ENCODE results near the gene ZNF282. TPM values are rescaled to one million over a fixed set of nuclear protein-coding genes. Genes with fewer than 3 reads are reported as not detected.
A peak's percentile ranks its signal among the peaks of the same experiment; 100 is the strongest.

The ZNF282 gene
- total and polyA plus RNA-seq, 2 experiments from 2014 or later = 6.9 to 34.2 TPM

- Histone ChIP-seq H3K36me3 (no peaks in the 10 kb centered on the region), H3K9me3 (ENCODE audit: low read depth) (no peaks in the 10 kb centered on the region), H3K27me3 (peaks cover 11% of the 10 kb centered on the region), H3K4me1 (ENCODE audit: low read depth) (peaks cover 5% of the 10 kb centered on the region), H3K27ac (no peak overlapping the region), H3K4me3 (no peak overlapping the region)
- DNase-seq (ENCODE audit: low read depth in 1 of 2, low spot score in 1 of 2) = no peak
- no peak for TF ChIP-seq CTCF (IDR thresholded peaks at IDR 0.05; ENCODE audit: low read depth, low read length)
Measured at GRCh38 chr7:149238051-149238450, 42.7 kb downstream of the ZNF282 start.

GRCh38 chr7:149239345-149240143 is 44.2 kb downstream of the ZNF282 start, which contains the start of gene ZNF212:
ZNF212 (plus strand) TSS chr7:149239651; CDS start chr7:149239779, 128 bp downstream.
- H3K4me1 ChIP-seq (ENCODE audit: low read depth) = peaks cover 5% of the 10 kb centered on the region
- H3K36me3 ChIP-seq = no peaks in the 10 kb centered on the region
- H3K9me3 ChIP-seq (ENCODE audit: low read depth) = no peaks in the 10 kb centered on the region
- peaks cover 11% of the 10 kb centered on the region for H3K27me3 ChIP-seq
- DNase-seq (ENCODE audit: low read depth in 1 of 2, low spot score in 1 of 2) = peak; percentile 90 to 94
- H3K4me3 ChIP-seq = peak within 1 kb of the TSS; percentile 56
- TF ChIP-seq CTCF (IDR thresholded peaks at IDR 0.05; ENCODE audit: low read depth, low read length) = peak; percentile 93
- H3K27ac ChIP-seq = peak within 1 kb of the TSS; percentile 75

- H3K27me3 ChIP-seq = peaks cover 11% of the 10 kb centered on the region
- no peak for TF ChIP-seq CTCF (IDR thresholded peaks at IDR 0.05; ENCODE audit: low read depth, low read length)
- H3K4me3 ChIP-seq = peak overlapping the region; percentile 56
- H3K27ac ChIP-seq = no peak overlapping the region
- H3K36me3 ChIP-seq = no peaks in the 10 kb centered on the region
- no peaks in the 10 kb centered on the region for H3K9me3 ChIP-seq (ENCODE audit: low read depth)
- no peak for DNase-seq (ENCODE audit: low read depth in 1 of 2, low spot score in 1 of 2)
- peaks cover 5% of the 10 kb centered on the region for H3K4me1 ChIP-seq (ENCODE audit: low read depth)
Measured at GRCh38 chr7:149240637-149241036, 45.3 kb downstream of the ZNF282 start.

GRCh38 chr7:149241696-149242095 is 46.4 kb downstream of the ZNF282 start:
- Histone ChIP-seq H3K27me3 (peaks cover 8% of the 10 kb centered on the region), H3K27ac (no peak overlapping the region), H3K36me3 (no peaks in the 10 kb centered on the region), H3K4me3 (no peak overlapping the region), H3K4me1 (ENCODE audit: low read depth) (peaks cover 5% of the 10 kb centered on the region), H3K9me3 (ENCODE audit: low read depth) (no peaks in the 10 kb centered on the region)
- no peak for DNase-seq (ENCODE audit: low read depth in 1 of 2, low spot score in 1 of 2)
- no peak for TF ChIP-seq CTCF (IDR thresholded peaks at IDR 0.05; ENCODE audit: low read depth, low read length)

- H3K27ac ChIP-seq = no peak overlapping the region
- no peaks in the 10 kb centered on the region for H3K36me3 ChIP-seq
- H3K4me1 ChIP-seq (ENCODE audit: low read depth) = peaks cover 5% of the 10 kb centered on the region
- no peak for DNase-seq (ENCODE audit: low read depth in 1 of 2, low spot score in 1 of 2)
- no peak overlapping the region for H3K4me3 ChIP-seq
- H3K27me3 ChIP-seq = no peaks in the 10 kb centered on the region
- TF ChIP-seq CTCF (IDR thresholded peaks at IDR 0.05; ENCODE audit: low read depth, low read length) = no peak
- no peaks in the 10 kb centered on the region for H3K9me3 ChIP-seq (ENCODE audit: low read depth)
Measured at GRCh38 chr7:149245244-149245643, 49.9 kb downstream of the ZNF282 start.

All from cardiac muscle cell (in vitro differentiated cells and primary cell).